Stimulated activated CD8-positive, alpha-beta memory T cell treated with anti-CD3 and anti-CD28 coated beads, Interleukin-15, amount 100 ng/mL, for 48 hours (primary cell): ENCODE measurements around the gene TARP.
"Not testable (repeated sequence)": the region's sequence is repeated elsewhere in the genome, so short reads cannot be mapped to it uniquely, and the experiment has no call there.

ENCODE experiments used
- DNase-seq, 2 donors: peaks; one replicate each; pipeline ENCODE4 v3.0.0-alpha.2; 2020; ENCODE audit warnings: low read depth in 2 of 2

Gene TARP

DNA sequence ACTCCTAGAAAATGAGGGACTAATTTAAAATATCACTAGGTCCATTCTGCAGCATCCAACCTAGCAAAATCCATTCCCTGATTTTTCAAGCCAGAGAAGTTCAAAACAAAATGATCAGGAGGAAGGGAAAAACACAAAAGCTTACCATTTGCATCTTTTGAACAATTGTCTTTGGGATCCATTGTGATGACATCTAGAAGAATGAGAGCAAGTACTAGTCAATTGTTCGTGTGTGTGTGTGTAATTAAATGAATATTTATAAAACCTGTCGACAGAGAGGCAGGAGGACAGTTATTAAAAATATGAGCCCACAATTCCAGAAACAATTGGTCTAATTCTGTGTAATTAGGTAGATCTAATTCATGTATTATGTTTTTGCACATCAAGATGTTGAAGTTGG is 11.4 kb downstream of the TARP start:
- DNase-seq = not testable (repeated sequence)

DNA sequence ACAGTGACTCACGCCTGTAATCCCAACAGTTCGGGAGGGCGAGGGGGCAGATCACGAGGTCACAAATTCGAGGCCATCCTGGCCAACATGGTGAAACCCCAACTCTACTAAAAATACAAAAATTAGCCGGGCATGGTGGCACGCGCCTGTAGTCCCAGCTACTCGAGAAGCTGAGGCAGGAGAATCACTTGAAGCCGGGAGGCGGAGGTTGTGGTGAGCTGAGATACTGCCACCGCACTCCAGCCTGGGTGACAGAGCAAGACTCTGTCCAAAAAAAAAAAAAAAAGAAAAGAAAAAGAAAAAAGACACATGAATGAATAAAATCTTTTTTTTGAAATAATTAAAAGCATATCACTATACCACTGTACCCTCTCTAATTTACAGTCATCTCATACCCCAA is 11.8 kb downstream of the TARP start:
- DNase-seq = not testable (repeated sequence)

DNA sequence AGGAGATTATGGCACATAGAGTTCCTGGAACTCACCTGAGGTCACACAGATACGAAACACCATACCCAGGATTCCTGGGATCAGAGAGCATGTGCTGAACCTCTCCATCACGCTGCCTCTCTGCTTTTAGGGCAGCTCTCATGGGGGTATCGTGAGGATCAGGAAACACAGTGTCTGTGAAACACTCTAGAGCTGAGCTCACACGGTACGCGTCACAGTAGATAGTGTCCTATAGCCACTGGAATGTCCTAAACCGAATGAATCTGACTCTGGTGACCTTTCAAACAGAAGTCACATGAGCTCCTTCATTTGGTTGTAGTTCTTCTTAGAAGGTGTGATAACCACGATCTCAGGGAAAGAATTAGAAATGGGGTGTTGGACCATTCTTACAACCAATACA is 14.3 kb downstream of the TARP start:
- DNase-seq = not testable (repeated sequence)

DNA sequence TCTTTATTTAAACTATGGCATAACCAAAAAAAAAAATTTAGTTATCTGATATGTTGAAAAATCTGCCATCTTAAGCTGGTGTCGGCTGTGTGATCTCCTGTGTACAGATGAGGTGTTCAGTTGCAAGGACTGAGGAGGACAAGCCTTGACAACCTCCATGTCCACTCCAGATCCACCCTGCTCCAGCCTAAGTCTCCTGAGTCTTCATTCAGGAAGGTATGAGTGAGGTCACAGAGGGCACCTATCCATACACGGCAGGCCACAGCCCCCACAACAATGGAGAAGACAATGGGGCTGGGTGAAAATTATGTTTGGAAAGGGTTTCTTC is 16.1 kb downstream of the TARP start:
- DNase-seq = no peak

DNA sequence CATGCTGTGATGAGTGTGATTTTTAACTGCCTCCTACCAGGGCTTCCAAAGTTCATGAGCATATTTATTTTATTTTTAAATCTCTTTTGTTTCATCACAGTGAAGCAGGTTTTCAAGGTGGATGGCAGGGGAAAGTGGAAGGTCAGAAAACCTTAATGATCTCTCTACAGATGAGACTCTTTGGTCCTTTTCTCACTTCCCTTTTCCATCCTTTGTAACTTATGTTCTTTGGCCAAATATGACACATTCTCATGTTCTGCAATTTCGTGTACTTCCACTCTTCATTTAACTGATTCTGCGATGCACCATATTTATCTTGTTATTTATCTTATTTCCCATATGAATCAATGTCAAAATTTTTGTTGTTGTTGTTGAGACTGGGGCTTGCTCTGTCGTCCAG is 23.6 kb downstream of the TARP start:
- not testable (repeated sequence) for DNase-seq

DNA sequence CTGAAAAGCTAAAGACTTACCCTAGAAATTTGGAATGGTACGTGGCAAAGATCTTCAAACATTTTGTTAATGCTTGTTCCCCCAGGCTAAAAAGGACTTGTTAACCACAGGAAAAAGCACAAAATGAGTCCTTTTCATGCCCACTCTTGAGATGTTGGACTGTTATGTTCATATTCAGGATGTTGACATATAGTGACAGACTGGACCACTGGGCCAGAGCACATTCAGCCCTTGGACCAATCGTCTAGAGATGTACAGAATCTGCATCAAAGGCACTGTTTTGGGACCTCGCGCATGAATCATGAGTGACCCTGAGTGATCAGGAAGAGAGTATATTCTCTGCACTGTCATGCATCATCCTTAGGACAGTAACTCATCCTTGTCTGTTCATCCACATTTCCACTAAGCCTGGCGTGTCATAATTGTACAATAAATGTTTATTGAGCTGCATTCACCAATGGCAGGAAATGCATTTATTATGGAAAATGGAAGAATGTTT is 25.3 kb downstream of the TARP start:
- no peak for DNase-seq

DNA sequence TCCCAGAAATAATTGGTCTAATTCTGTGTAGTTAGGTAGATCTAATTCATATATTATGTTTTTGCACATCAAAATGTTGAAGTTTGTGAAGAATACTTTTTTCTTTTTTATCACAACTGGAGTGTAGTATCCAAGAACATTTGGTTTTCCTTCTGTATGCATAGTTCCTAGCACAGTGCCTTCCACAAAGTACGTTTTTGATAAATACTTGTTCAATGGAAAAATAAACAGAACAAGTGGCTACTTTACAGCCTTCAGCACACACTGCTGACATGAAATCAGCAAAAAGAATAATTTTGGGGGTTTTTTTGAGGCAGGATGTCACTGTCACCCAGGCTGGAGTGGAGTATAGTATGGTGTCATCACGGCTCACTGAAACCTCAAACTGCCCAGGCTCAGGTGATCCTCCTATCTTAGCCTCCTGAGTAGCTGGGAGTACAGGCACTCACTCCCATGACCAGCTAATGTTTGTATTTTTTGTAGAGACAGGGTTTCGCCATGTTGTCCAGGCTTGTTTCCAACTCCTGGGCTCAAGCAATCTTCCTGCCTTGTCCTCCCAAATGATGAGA is 27.9 kb downstream of the TARP start:
- DNase-seq = no peak

DNA sequence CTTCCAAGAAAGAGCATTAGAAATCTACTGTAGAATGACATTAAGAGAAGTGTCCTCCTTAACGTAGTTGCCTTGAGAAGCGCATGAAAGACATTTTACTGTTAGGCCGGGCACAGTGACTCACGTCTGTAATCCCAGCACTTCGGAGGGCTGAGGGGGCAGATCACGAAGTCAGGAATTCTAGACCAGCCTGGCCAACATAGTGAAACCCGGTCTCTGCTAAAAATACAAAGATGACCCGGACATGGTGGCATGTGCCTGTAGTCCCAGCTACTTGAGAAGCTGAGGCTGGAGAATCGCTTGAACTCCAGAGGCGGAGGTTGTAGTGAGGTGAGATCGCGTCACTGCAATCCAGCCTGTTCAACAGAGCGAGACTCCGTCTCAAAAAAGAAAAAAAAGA is 28.9 kb downstream of the TARP start:
- no peak for DNase-seq

DNA sequence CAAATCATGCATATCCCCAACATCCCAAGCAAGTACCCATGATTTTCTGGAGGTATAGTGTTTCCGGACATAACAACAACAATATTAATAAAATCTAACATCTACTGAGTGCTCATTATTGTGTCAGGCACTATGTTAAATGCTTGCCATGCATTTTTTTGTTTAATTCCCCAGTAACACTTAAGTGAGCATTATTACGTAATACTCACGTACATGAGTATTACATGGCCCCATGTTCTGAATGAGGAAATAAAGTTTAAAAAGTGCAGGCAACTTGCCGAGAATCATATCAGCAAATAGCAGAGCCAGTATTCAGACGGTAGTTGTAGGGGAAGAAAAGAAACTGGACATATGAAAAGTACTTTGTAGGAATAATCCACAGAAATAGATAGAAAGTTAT is 30.1 kb downstream of the TARP start:
- DNase-seq = not testable (repeated sequence)

DNA sequence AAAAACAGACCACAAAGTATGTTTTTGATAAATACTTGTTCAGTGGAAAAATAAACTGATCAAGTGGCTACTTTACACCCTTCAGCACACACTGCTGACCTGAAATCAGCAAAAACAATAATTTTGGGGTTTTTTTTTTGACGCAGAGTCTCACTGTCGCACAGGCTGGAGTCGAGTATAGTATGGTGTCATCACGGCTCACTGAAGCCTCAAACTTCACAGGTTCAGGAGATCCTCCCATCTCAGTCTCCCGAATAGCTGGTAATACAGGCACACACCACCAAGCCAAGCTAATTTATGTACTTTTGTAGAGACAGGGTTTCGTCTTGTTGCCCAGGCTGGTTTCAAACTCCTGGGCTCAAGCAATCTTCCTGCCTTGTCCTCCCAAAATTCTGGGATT is 30.6 kb downstream of the TARP start:
- no peak for DNase-seq

DNA sequence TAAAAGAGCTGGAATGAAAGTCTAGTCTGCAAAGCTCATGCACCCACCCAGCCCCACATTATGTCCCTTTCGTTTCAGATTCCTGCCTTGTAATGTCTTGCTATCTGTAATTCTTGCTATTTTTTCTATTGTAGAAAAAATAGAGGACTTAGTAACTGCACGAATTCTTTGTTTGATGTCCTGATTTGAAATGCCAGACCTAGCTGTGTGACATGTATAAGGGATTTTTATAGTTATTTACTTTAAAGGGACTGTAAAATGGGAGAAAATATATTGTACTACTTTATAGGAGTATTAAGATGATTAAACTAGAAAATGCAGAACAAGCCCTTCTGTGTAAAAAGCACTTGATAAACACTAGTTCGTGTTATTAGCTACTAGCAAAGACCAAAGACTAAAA is 32.4 kb downstream of the TARP start:
- DNase-seq = no peak

DNA sequence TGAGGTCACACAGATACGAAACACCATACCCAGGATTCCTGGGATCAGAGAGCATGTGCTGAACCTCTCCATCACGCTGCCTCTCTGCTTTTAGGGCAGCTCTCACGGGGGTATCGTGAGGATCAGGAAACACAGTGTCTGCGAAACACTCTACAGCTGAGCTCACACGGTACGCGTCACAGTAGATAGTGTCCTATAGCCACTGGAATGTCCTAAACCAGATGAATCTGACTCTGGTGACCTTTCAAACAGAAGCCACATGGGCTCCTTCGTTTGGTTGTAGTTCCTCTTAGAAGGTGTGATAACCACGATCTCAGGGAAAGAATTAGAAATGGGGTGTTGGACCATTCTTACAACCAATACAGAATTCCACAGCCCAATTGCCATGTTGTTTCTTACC is 34.3 kb downstream of the TARP start:
- not testable (repeated sequence) for DNase-seq

DNA sequence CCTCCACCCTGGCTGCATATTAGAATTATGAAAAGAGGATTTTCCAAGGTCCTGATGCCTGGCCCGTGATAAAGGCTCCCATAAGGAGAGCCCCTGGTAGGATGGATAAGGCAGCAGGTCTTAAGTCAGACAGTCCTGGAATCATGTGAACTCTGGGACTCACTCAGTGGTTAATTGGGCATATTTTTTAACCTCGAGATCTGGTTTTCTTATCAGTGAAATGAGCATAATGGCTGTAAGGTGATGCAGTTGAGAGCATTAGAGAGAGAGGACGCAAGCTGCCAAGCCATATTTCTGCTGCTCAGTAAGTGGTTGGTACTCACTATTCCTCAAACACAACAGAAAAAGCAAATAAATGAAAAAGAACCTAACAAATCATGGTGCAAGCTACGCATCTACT is 37.8 kb downstream of the TARP start:
- DNase-seq = no peak

DNA sequence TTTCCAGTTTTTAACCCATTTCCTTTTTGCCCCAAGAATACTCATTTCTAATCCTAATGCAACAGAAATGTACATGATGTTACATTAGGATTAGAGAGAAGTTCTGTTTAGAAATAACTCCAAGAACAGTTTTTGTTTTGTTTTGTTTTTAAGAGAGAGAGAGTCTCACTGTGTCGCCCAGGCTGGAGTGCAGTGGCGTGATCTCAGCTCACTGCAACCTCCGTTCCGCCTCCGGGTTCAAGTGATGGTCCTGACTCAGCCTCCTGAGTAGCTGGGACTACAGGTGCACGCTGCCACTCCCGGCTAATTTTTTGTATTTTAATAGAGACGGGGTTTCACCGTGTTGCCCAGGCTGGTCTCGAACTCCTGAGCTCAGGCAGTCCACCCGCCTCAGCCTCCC is 38.7 kb downstream of the TARP start:
- not testable (repeated sequence) for DNase-seq

DNA sequence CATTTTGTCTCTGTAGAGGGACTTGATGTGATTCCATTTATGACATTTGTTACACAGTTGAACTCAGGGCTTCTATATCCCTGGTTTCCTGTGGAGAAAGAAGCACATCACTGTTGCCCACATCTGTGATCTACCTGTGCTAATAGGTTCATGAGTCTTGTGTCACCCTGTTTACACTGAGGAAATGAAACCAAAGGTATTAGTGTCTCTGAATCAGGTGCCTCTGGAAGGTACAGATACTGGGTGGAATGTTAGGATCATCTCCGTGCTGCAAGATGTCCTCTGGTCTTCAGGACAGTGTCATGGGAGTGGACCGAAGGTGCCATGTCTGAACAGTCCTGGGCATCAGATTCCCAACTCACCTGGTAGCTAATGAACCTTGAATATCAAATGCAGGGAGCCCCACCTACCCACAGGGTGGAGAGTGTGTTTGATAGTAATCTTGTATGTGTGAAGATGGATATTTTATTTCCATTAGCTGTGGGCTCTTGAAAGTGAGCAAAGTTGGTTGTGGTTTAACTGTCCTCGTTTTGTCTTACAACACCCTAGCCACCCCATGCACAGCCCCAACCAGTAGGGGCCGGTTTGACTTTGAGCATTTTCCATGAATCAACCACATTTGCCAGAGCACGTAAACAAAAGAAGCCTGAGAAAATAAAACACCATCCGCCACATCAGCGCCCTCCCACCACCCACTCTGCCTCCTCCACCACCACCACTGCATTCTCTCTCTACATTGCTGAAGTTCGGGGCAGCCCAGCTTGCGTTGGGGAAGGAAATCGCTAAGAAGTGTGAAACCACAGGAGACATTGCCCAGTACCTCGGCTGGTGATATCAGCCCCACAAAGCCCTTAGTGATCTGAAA is 40.7 kb downstream of the TARP start:
- peak; percentile 64 to 85 for DNase-seq

DNA sequence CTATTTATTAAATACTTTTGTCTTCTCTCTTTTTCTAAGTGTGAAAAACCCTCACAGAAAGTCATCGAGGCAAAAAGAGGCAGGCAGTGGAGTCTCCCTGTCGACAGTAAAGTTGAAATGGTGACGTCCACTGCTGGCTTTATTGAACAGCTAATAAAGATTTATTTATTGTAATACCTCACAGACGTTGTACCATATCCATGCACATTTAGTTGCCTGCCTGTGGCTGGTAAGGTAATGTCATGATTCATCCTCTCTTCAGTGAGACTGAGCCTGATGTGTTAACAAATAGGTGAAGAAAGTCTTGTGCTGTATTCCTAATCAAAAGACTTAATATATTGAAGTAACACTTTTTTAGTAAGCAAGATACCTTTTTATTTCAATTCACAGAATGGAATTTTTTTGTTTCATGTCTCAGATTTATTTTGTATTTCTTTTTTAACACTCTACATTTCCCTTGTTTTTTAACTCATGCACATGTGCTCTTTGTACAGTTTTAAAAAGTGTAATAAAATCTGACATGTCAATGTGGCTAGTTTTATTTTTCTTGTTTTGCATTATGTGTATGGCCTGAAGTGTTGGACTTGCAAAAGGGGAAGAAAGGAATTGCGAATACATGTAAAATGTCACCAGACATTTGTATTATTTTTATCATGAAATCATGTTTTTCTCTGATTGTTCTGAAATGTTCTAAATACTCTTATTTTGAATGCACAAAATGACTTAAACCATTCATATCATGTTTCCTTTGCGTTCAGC is 43.4 kb downstream of the TARP start:
- DNase-seq = no peak

DNA sequence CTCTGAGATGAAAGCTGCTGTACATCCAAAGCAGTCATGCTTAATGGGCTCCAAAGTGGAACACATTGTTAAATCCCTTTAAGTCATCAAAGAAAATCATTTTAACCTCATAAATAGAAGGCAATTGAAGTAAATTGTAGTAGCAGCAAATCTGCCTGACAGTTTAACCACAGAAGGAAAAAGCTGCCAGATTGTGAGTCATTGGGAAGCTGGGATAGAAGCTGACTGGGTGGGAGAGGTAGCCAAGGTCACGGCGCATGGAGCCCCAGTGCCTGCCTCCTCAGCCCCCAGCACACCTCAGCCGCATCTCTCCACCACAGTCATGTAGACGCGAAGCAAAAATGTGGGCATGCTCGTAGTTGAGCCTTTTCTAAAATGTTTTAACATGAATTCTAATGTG is 44.0 kb downstream of the TARP start:
- no peak for DNase-seq

DNA sequence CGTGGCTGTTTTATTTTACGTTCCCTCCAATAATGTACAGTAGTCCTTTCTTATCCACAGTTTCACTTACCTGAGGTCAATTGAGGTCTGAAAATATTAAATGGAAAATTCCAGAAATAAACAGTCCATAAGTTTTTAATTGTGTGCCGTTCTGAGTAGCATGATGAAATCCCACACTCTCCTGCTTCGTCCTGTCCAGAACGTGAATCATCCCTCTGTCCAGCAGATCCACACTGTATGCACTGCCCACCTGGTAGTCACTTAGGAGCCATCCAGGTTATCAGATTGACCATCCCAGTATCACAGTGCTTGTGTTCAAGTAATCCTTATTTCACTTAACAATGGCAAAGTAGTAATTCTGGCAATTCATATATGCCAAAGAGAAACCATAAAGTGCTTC is 49.0 kb downstream of the TARP start:
- no peak for DNase-seq

DNA sequence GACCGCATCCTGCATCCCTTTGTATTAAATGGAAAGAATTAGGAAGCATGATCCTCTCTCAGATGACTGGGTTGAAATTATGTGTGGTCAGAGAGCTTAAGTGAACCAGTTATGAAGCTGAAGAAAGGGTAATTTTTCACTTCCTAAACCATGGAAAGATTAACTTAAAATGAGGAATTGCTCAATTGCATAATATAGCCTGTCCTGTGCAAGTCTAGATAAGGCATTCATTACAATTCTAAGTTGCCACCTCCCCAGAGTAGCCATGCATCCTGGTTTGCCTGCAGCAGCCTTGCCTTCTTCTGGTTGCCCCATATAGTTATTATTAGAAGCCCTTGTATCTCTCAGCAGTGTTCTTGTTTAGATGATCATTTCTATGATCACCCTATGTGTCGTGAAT is 50.1 kb downstream of the TARP start:
- DNase-seq = no peak

DNA sequence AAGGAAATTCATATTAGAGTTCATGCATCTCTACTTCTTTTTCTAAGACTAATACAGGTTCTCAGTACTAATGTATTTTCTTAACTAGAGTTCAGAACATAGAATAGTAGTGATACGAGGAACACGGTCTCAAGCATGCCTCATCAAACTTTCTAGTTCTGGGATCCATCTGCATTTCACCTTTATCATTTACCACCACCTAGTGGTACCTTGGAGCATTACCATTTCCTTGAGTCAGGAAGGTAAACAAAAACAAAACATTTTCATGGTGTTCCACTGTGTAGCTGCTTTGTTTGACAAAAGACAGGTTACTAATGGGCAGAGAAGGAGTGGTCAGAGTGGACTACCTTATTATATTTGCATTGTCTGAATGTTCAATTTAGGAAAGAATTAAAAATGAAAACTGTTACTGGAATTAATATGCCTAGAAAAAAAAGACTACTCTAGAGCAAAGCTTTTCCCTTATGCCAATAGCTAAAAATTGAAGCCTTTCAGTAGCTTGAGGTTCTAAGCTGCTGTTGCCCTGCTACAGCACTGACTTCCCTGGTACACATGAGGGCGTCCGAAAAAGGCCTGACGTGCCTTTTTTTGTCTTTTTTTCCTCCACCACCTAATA is 50.8 kb downstream of the TARP start:
- DNase-seq = no peak

DNA sequence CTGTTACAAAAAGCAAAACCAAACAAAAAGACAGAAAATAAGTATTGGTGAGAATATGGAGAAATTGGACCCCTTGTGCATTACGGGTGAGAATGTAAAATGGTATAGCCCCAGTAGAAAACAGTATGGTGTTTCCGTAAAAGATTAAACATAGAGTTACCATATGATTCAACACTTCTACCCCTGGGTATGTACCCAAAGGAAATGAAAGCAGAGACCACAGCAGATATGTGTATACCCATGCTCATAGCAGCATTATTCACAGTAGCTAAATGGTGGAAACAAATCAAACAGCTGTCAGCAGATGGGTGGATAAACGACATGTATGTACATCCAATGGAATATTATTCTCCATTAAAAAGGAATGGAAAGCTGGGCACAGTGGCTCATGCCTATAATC is 53.0 kb downstream of the TARP start:
- DNase-seq = no peak

DNA sequence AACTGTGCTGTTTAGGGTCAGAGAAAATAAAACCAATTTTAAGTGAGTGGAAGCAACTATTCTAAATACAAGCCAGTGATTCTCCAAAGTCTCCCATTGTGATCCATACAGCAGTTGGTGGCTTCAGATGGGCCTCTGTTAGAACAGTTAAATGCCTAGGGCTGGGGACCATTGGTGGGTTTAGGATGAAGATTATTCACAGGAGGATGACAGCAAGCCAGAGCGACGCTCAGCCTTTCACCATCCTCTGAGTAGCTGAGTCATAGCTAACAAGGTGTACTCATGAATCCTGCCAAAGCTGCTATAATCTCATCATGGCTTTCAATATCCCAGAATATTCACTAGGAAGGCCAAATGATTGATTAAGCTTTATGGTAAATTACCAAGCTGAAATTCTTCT is 55.8 kb downstream of the TARP start:
- DNase-seq = no peak
